Eye (tissue), 1 donor: ENCODE measurements around the gene SLC16A3.

Experiments used
- DNase-seq: peaks from one replicate; pipeline ENCODE4 v3.0.0-alpha.2; 2015

The SLC16A3 gene

DNA sequence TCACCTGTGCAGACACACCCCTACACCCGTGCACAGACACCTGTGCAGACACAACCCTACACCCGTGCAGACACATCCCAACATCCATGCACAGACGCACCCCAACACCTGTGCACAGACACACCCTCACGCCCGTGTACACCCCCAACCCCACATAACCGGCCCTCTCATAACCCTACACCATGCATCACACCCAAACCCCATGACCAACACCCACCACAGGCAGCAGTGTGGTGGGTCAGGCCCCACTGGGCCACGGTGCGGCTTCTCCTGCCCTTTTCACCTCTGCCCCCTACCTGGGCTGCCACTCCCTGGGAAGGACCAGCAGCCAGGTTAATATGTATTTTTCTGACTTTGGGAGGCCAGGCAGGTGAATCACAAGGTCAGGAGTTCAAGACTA lies 4.2 kb upstream of the SLC16A3 start:
- DNase-seq, result no peak

DNA sequence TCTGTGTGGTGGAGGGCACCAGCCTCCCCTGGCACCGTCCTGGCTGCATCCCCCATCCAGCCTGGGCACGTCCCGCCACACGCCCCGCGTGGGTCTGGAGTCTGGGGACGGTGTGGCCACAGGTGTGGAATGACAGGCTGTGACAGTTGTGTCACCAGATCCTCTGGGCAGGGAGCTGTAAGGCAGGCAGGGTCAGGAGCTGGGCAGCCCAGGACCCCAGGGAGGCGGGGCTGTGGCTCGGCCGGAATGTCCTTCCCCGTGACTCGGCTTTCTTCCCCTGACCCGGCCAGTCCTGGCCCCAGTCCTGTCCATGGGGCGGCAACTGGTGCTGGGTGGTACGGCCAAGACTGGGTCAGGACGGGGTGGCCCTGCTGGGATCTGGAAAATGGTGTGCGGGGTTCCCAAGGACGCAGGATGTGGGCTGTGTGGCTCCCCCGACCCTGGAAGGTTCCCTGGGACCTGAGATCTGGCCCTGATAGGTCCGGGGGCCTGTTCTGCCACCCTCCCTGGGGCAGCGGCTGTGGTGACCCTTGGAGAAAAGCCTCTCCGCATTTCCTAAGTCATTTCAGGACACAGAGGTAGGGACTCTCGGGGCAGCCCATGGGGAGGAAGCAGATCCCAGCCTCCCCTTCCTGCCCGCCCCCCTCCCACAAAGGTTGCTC lies 3.3 kb upstream of the SLC16A3 start:
- DNase-seq, result no peak

DNA sequence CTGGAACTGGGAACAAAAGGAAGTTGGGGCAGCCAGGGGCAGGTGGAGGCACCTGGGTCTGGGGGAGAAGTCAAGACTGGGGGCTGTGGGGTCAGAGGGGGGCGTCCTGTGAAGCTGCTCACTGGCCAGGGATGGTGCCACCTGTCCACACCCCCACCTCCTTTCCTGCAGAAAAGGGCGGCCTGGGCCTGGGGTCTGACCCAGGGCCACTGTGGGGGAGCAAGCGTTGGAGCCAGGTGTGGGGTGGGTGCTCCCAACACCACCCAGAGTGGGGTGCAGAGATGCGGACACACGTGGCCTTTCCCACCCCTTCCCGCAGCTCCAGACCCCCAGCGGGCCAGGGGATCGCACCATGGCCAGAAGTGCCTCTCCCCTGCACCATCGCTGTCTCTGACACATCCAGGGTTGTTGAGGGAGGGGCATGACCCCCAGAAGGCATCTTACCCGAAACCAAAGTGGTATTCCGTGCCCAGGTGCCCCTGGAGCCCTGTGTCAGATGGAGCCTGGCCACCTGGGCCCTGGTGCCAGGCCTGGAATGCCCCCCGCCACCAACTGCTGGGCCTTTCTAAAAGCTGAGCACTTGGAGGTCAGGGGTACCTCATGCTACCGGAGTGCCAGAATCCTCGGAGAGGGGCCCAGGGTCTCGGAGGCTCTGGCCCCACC lies 2.6 kb upstream of the SLC16A3 start:
- no peak for DNase-seq

DNA sequence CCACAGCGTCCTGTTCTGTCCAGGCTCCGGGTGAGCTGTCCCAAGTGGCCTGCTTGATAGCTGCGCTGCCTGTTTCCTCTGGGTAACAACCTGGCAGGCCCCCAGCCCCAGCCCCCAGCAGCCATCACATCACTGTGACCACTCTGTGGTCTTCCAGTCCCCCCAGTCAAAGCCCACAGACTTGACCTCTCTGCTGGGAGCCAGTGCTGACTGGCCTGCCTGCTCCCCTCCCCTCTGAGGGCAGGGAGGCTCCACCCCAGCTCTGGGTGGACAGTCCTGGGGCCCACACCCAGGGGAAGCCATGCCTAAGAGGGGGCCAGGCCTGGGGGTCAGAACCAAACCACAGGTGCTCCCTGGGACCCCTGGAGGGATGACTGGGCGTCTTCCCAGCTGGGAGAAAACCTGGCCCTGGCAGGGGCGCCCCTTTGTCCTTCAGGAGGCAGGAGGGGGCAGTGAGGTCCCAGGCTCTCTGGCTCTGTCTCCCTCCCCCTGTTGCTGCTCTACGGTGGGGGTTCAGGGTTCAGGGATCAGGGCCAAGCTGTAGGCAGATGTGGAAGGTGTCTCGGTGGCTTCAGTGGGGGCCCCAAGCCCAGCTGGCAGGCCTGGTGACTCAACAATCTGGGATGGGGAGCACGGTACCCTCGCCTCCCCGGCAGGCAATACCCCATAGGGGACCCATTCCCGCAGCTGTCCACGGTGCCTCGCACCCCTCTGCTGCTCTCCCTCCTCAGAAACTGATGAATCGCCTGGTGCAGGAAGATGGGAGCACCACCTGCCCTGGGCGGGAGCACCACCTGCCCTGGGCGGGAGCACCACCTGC lies 1.8 kb upstream of the SLC16A3 start:
- no peak for DNase-seq

DNA sequence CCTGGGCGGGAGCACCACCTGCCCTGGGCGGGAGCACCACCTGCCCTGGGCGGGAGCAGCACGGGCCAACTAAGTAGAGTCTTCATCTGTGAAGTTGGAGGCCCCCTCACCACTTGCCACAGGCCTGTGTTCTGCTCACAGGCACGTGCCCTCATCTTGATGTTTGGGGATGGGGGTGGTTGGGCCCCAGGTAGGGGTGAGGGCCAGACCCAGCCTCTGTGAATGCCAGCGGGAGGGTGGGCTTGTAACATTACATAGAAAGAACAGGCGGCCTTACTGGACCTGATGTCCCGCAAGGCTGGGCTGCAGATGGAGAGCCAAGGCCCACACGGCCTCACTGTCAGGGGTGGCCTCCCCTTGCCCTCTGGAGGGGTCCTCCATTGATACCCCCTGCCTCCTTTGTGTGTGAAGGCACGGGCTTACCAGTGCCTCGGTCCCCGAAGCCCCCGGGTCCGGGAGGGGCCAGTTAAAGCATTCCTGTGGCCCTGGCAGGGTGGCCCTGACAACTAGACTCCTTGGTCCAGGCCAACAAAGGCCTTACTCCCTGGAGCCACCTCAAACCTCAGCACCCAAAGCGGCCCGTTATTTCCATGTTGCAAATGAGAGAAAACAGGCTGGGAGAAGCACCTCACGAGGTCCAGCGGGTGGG lies 1.1 kb upstream of the SLC16A3 start:
- DNase-seq, result no peak

DNA sequence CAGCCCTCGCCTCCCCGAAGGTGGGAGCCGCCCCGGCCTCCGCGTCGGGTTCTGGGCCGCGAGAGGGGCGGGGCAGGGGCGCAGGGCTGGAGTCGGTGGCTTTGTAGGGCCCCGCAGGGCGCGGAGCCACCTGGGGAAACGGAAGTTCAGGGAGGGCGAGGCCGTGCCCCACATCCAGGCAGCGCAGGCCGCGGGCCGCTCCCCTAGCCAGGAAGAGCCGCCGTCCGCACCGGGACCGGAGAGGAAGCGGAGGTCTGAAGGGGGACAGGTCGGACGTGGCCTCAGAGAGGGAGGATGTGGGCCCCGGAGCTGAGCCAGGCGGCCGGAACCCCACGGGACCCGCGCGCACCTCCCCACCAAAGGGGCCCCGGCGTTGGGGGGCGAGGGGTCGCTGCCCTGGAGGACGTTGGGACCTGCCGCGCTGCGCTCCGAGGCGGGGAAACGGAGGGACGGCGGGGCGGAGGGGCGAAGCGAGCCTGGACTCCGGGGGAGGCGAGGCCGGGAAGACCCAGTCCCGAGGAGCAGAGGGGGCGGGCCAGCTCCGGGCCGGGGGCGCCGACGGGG lies 482 bp upstream of the SLC16A3 start:
- peak; percentile 51 for DNase-seq

DNA sequence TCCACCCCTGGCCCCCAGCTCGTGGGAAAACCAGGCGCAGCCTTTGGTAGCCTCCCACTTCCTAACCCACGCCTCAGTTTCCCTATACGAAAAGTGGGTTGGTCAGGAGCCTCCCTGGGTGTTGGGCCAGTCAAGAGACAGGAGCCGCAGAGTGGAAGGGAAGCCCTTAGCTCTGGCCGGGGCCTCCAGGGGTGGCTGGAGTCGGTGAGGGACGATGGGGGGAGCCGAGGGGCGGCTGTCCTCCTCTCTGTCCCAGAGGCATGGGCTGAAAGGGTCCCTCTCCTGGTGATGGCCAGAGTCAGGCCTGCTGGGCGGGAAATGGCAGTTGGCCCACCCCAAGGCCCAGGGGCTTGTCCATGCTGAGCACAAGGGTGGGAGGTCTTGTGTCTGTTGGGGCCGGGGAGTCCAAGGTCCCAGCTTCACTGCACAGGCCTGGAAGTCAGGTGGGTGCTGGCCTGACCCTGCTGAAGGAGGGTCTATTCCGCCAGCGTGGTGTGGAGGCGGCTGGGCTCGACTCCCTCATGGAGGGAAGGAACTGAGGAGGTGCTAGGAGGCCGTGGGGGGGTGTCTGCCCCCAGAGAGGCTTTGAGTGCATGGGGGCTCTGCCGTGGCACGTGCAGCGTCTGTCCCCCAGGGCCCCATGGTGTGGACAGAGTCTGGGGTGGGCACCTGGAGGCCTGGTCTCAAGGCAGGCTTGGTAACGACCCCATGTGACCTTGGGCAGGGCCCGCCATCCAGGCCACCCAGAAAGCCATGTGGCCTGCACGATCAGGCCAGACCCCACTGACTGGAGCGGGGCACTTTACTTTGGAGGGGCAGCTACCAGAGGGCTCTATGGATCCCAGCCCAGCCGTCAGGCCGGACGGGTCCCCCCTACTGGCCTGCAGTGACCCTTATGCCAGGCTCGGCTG lies 1.1 kb downstream of the SLC16A3 start:
- peak; percentile 41 for DNase-seq

DNA sequence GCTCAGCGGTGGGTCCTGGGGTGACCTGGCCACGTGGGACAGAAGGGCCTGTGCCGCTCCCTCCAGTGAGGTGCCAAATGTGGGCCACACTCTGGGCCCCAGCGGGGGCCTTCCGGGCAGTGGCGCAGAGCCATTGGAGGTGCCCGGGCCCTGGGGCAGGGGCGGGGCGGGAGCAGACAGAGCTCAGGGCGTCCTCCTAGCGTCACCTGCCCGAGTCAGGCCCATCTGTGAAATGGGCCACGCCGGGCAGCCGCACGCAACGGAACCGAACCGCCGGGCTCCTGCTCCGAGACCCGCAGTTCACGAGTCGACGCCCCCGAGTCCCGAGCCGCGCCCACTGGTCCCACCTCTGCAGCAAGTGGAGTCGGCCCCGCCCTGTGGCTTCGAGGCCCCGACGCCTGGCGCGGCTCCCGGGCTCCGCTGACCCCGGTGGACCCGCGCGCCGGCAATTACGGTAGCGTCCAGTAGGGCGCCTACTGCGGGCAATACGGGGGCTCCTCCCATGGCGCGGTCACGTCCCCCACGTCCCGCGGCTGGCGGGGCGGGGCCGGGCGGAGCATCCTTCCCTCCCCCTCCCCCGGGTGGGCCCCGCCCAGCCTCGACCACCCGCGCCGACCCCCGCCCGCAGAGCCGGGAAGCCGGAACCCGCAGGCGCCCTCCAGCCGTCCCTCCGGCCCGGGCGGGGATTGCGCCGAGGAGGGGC lies 1.9 kb downstream of the SLC16A3 start:
- peak; percentile 84 for DNase-seq

DNA sequence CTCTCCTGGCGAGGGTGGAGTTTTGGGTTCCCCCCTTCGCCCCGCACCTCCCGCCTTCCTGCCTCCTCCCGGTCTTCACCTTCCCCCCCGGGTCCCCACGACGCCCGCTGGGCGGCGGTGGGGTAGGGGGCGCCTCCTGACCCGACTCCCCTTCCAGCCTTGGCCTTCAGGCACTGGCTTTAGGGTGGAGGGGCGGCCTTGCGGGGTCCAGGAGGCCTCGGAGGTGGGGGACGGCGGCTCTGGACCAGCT lies 2.4 kb downstream of the SLC16A3 start:
- no peak for DNase-seq

DNA sequence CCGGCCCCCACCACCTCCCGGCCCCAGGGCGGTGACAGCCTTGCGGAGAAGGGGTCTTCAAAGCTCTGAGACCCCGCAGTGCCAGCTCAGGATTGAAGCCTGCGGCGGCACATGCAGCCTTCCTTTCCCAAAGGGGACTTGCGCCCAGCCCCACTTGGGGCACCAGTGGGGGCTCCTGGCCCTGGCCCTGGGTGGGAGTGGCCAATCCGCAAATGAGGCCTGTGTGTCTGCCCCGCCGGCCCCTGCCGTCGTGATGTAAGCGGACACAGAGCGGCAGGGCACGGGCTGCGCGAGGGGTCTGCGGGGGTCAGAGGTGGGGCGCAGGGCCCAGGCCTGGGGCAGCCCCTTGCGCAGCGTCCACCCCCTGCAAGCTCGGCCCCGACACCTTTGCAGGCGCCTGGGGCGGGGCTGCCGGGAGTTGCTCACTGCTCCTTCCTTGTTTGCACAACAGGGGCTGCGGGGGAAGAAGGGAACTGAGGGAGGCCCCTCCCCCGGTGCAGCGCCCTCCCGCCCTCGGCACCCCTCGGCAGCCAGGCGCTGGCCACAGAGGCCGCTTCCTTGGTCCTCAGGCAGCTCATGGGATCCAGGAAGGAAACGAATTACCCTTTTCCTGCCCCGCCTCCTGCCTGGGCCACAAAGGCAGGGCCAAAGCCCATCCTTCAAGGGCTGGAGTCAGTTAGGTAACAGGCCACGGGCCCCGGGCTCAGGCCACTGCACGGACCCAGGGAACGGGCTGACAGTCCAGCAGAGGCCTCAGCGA lies 2.9 kb downstream of the SLC16A3 start:
- peak; percentile 75 for DNase-seq

DNA sequence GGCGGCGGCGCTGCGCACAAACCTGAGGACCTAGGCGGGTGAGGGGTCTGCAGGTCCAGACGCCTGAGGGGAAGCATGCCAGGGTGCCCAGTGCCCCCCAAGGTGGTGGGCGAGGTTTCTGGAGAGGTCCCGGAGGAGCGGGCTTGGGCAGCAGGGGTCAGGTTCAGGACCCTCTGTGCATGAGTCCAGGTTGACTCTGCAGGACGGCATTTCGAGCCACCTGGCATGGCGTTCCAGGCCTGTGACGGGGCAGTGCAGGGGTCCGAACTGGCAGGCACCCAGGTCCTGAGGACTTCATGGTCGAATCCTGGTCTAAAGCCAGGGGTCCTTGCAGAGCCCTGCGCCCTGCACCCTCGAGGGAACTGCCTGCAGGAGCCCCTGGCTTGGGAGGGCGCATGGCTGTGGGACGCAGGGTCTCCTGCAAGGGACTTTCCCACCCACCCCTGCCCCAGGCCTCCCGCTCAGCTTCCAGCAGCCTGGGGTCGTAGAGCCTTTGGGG lies 3.5 kb downstream of the SLC16A3 start:
- no peak for DNase-seq

DNA sequence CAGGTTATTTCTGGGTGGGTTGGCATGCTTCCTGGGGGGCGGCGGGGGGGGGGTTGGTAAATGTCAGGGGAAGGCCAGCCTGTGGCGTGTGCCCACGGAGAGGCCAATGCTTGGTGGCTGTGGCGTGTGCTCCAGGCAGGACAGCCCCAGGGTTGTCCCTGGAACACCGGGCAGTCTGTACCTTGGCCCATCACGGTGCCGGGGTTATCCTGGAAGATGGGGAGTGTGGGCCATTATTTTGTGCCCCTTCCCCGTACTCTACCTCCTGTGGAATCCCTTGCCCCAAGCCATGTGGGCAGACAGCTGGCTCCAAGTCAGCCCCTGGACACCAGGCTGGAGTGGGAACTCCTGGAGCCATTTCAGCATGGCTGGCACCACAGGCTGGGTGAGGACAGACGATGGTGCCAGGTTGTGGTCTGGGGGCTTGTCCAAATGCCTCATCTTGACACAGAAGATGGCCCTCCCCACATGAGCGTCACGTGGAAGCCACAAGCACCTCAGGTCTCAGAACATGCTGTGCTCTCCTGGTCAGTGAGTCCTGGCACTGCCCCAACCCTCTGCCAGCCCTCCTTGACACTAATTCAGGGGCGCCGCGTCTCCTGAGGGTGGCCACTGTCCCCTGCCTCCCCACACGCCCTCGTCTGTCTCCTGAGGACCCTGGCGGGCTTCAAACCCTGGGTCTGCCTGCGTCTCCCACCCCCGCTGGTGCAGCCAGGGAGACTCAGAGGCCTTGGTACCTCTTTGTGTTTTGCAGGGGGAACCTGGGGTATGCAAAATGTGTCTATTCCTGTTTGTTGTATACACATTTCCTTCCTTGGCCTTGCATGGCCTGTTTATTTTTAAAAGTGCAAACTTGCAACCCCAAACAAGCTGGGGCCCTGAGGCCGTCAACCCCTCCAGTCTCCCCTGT lies 4.3 kb downstream of the SLC16A3 start:
- no peak for DNase-seq

DNA sequence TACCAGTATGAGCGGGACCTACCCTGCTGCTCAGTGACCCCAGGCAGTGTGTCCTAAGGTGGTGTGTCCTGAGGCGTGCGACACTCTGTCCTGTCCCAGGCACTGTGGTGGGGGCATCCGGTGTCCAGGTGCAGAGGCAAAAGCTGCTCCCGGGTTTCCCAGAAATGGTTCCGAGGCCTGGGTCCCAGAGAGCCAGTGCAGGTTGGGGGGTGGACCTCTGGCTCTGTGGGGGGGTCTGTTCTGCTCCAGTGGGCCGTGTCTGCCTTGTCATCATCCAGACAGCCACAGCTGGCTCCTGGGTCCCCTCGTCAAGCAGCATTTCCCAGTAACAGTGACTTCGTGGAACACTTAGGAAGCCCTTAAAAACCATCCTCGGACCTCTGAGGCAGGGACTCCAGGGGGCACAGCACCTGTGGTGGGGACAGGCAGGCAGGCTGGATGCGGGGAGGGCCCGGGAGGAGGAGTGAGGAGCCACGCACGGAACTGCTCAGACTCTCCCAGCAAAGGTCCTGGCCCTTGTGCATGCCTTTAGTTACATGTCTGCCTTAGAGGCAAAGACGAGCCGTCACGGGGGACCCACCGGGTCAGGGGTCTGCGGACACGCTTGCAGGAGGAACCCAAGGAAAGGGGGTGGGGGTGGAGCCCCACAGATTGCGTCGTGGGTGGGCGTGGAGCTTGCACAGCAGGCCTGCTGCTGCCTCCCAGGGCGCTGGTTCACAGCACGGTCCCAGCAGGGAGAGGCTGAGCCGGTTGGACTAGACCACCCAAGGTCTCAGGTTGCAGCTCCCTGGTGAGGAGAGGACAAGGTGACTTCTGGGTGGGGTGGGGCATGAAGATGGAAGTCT lies 5.6 kb downstream of the SLC16A3 start:
- DNase-seq, result no peak

DNA sequence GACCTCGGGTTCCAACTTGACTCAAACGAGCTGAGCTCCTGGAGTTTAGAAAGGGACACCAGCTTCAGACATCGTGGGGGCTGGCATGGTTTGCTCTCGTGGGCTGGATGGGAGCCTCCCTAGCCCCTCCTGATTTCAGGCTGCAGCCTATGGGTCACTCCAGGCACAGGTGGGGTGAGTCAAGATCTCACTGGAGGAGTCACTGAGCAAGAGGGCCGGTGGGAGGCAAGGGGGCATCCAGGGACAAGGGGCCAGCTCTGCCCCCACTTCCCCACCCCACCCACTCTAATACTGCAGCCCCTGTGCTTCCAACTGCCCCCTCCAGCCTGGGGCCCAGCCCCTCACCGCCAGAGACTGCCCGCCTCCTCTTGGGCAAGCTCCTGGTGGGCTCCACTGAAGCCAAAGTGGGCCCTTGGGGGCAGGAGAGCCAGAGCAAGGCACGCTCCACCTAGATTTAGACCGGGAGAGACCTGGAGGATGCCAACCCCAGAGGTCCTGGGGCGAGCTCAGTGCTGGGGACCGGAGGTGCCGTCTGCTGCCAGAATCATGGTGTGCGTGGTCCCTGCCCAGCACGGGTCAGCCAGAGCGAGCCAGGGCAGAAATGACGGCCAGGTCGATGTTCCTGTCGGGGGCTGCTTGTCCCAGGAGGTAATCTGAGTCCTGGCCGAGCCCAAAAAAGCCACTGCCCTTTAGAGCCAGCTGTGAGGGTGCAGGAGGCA lies 6.4 kb downstream of the SLC16A3 start:
- no peak for DNase-seq

DNA sequence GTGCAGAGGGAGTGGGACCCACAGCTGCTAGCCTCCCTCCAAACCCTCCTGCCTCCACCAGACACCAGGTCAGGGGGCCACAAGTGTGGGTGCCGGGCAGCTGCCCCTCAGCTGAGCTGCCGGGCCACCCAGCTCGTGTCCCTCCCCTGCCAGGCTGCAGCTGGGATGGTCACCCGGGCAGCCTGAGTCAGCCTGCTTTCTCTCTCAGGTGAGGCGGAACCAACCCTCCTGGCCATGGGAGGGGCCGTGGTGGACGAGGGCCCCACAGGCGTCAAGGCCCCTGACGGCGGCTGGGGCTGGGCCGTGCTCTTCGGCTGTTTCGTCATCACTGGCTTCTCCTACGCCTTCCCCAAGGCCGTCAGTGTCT lies 6.9 kb downstream of the SLC16A3 start:
- DNase-seq, result no peak

DNA sequence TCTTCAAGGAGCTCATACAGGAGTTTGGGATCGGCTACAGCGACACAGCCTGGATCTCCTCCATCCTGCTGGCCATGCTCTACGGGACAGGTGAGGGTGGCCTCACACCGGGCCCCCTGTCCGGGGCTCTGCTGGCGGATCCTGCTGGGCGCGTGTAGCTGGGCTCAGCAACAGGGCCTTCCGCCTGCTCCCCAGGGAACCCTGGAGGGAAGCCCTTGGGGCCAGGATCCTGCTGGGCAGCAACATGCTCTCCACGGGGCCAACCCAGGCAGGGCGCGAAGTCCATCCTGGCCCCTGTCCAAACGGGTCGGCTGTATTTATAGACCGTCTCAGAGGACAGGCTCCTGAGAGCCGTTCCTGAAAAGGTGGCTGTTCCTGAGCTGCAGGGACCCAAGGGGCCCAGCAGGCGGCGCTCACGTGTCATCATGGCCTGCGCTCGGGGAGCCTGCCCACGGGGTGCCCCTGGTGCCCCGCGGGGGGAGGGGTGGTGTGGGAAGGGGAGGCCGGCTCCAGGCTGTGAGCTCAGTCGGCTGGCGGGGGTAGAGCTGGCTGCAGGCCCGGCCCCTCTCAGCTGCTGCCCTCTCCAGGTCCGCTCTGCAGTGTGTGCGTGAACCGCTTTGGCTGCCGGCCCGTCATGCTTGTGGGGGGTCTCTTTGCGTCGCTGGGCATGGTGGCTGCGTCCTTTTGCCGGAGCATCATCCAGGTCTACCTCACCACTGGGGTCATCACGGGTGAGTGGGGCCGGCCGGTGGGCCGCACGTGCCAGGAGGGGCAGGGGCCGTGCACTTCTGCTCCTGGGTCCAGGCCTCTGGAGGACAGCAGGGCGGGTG lies 7.5 kb downstream of the SLC16A3 start:
- DNase-seq, result peak; percentile 88
